K562 (cell line): Measurements from ENCODE around the gene KAZN. TPM values are rescaled to one million over a fixed set of nuclear protein-coding genes. Genes with fewer than 3 reads are reported as not detected.

Source experiments
- ATF2 ChIP-seq: sonication (generic); formaldehyde crosslinking; IDR thresholded peaks from 2 replicates; pipeline ENCODE4 v1.8.1; 2022; ENCODE audit warnings: missing genetic modification reagents
- EGR1 ChIP-seq: fragments of 450-650 bp; conservative IDR thresholded peaks from 2 replicates; pipeline ENCODE4 v1.6.1; 2017; ENCODE audit warnings: mild to moderate bottlenecking
- FOS ChIP-seq: IDR thresholded peaks from 3 replicates; pipeline ENCODE4 v1.6.1; 2011; ENCODE audit not compliant: insufficient read length; ENCODE audit errors: extremely low read depth
- FOSL1 ChIP-seq: fragments of 200-800 bp; sonication (Bioruptor generic); conservative IDR thresholded peaks from 2 replicates; pipeline ENCODE4 v1.6.1; 2016; ENCODE audit warnings: missing genetic modification characterization, missing compliant biosample characterization
- FOXJ2 ChIP-seq: fragments of 200-800 bp; sonication (Bioruptor generic); IDR thresholded peaks from 2 replicates; pipeline ENCODE4 v1.6.1; 2016; ENCODE audit warnings: missing genetic modification characterization, missing compliant biosample characterization
- HDGF ChIP-seq: fragments of 450-650 bp; IDR thresholded peaks from 2 replicates; pipeline ENCODE4 v1.6.1; 2016
- MEF2A ChIP-seq: IDR thresholded peaks from 2 replicates; pipeline ENCODE4 v1.6.1; 2011; ENCODE audit warnings: low read depth, mild to moderate bottlenecking, low read length, moderate library complexity; ENCODE audit not compliant: control insufficient read depth
- NFIX ChIP-seq: fragments of 250-450 bp; sonication (Bioruptor Pico); IDR thresholded peaks from 2 replicates; pipeline ENCODE4 v1.4.0; 2020; ENCODE audit warnings: low read depth, mild to moderate bottlenecking, moderate library complexity
- PCBP1 ChIP-seq: fragments of 200-400 bp; formaldehyde crosslinking; IDR thresholded peaks from 2 replicates; pipeline ENCODE4 v1.6.1; 2018; ENCODE audit warnings: mild to moderate bottlenecking, low read depth, low read length; ENCODE audit not compliant: poor library complexity, severe bottlenecking
- RAD51 ChIP-seq: fragments of 450-650 bp; IDR thresholded peaks from 2 replicates; pipeline ENCODE4 v1.7.1; 2016; ENCODE audit warnings: low read depth, mild to moderate bottlenecking, borderline replicate concordance
- TFAP4 ChIP-seq: sonication (generic); formaldehyde crosslinking; IDR thresholded peaks from 2 replicates; pipeline ENCODE4 v1.8.0; 2022; ENCODE audit warnings: missing genetic modification reagents, mild to moderate bottlenecking, moderate library complexity, borderline replicate concordance
- TFE3 ChIP-seq: fragments of 450-650 bp; formaldehyde crosslinking; IDR thresholded peaks from 2 replicates; pipeline ENCODE4 v1.4.0; 2020; ENCODE audit warnings: mild to moderate bottlenecking, mixed read lengths
- TRIM25 ChIP-seq: fragments of 450-650 bp; IDR thresholded peaks from 2 replicates; pipeline ENCODE4 v1.7.0; 2016; ENCODE audit warnings: borderline replicate concordance
- ZBTB49 ChIP-seq: sonication (generic); formaldehyde crosslinking; IDR thresholded peaks from 2 replicates; pipeline ENCODE4 v1.8.0; 2022; ENCODE audit warnings: missing genetic modification reagents, mild to moderate bottlenecking, borderline replicate concordance
- ZNF589 ChIP-seq: fragments of 200-800 bp; sonication (Bioruptor generic); IDR thresholded peaks from 2 replicates; pipeline ENCODE4 v1.6.1; 2016; ENCODE audit warnings: low read depth, missing genetic modification characterization, missing compliant biosample characterization
- polyA plus RNA-seq, 8 experiments: library from polyadenylated mRNA; depleted of rRNA in 4 of 8; stranded (reverse) in 5 of 8; unstranded in 3 of 8; fragments of >200 nt; fragmentation: Nextera tagmentation in 2 of 8; fragmentation: Illumina TruSeq in 1 of 8; extraction: Ambion mirVana in 2 of 8; extraction: Trizol in 1 of 8; gene quantifications; 2 replicates each; pipeline versions ENCODE4 v1.2.1 to v1.2.3, GENCODE V29; 2011 to 2014; ENCODE audit warnings: inconsistent platforms in 1 of 8, missing spikeins in 1 of 8
- total RNA-seq, 7 experiments: library from RNA; depleted of rRNA in 6 of 7; stranded (reverse); fragments of >200 nt in 6 of 7; fragmentation: Illumina TruSeq in 2 of 7; extraction: Trizol in 2 of 7; gene quantifications; 2 replicates each; pipeline versions ENCODE4 v1.2.1 to v1.2.3, GENCODE V29; 2011 to 2021; ENCODE audit warnings: low replicate concordance in 1 of 7

The KAZN gene
- total and polyA plus RNA-seq, 9 of the 15 experiments (the other 6 are each of a cell fraction or from before 2014, with no cell fraction given): 2.1 to 21.6 (median 5.4) TPM

GRCh38 chr1:14939527-14940284, 341.2 kb downstream of the KAZN start (continued):
- TF ChIP-seq FOSL1 (tag): peak; percentile 44; the same call in 1 of the 2 replicates
- TF ChIP-seq TFE3: peak; percentile 30; the same call in 1 of the 2 replicates
- peak; percentile 54; the same call in 1 of the 2 replicates for TF ChIP-seq FOXJ2 (tag)
- no peak for TF ChIP-seq TRIM25
- 0 out of 2 replicates have a peak, but pooled peaks have one; percentile 28 for TF ChIP-seq HDGF
- peak; percentile 81 for TF ChIP-seq EGR1
- no peak for TF ChIP-seq ATF2 (CRISPR knock-in tag)
- TF ChIP-seq TFAP4 (CRISPR knock-in tag): peak; percentile 58; the same call in 1 of the 2 replicates
- TF ChIP-seq MEF2A: no peak
- TF ChIP-seq ZNF589 (CRISPR knock-in tag): peak; percentile 58; the same call in 1 of the 2 replicates
- peak; percentile 92 for TF ChIP-seq RAD51
- no peak for TF ChIP-seq NFIX (CRISPR knock-in tag)
- no peak for TF ChIP-seq ZBTB49 (CRISPR knock-in tag)
- no peak for TF ChIP-seq PCBP1
- peak; percentile 8 for TF ChIP-seq FOS
